GM23338 (cell line): ENCODE measurements around the gene AOPEP. TPM values are rescaled to one million over a fixed set of nuclear protein-coding genes. Genes with fewer than 3 reads are reported as not detected.

Source experiments
- ATAC-seq: fragments of 200-7000 bp; cut with Tn5 transposase; 3 replicates; pipeline ENCODE4 v1.9.1; 2020
- DNase-seq: peaks from one replicate; pipeline ENCODE4 v3.0.0-alpha.2; 2015; ENCODE audit warnings: low spot score
- H2AFZ ChIP-seq: fragments of 200-600 bp; sonication (generic); 2 replicates; pipeline ENCODE4 v1.8.0; 2016; ENCODE audit warnings: antibody characterized with exemption, mild to moderate bottlenecking, moderate library complexity
- H3F3A ChIP-seq: fragments of 200-600 bp; sonication (generic); replicated peaks from 2 replicates; pipeline ENCODE4 v1.8.0; 2017; ENCODE audit warnings: antibody characterized with exemption, mixed run types, low read depth
- H3K27ac ChIP-seq: fragments of 200-600 bp; sonication (generic); 2 replicates; pipeline ENCODE4 v1.6.1; 2016; ENCODE audit warnings: low read depth
- H3K27me3 ChIP-seq: fragments of 200-600 bp; sonication (generic); 2 replicates; pipeline ENCODE4 v1.8.0; 2016; ENCODE audit warnings: mild to moderate bottlenecking, mixed run types, moderate library complexity; ENCODE audit not compliant: insufficient read depth
- H3K36me3 ChIP-seq: fragments of 200-600 bp; sonication (generic); 2 replicates; pipeline ENCODE4 v1.8.0; 2016; ENCODE audit warnings: mild to moderate bottlenecking; ENCODE audit not compliant: insufficient read depth
- H3K4me1 ChIP-seq: fragments of 200-600 bp; sonication (generic); 2 replicates; pipeline ENCODE4 v1.8.0; 2016; ENCODE audit warnings: mild to moderate bottlenecking, moderate library complexity; ENCODE audit not compliant: insufficient read depth
- H3K4me2 ChIP-seq: fragments of 200-600 bp; sonication (generic); 2 replicates; pipeline ENCODE4 v1.7.1; 2017; ENCODE audit warnings: mixed run types
- H3K4me3 ChIP-seq: fragments of 200-600 bp; sonication (generic); 2 replicates; pipeline ENCODE4 v1.6.1; 2016; ENCODE audit warnings: mixed run types
- H3K79me2 ChIP-seq: fragments of 200-600 bp; sonication (generic); replicated peaks from 2 replicates; pipeline ENCODE4 v1.8.0; 2017; ENCODE audit warnings: mild to moderate bottlenecking; ENCODE audit not compliant: insufficient read depth
- H3K9me2 ChIP-seq: fragments of 200-600 bp; sonication (generic); 2 replicates; pipeline ENCODE4 v1.8.0; 2017; ENCODE audit not compliant: insufficient read depth
- H4K20me1 ChIP-seq: fragments of 200-600 bp; sonication (generic); replicated peaks from 2 replicates; pipeline ENCODE4 v1.8.0; 2017; ENCODE audit warnings: mild to moderate bottlenecking; ENCODE audit not compliant: insufficient read depth
- H3K27ac Mint-ChIP-seq: 2 replicates; pipeline ENCODE4 v1.8.0; 2020; ENCODE audit warnings: inconsistent platforms, mild to moderate bottlenecking, moderate library complexity, mixed read lengths
- H3K27me3 Mint-ChIP-seq: 3 replicates; pipeline ENCODE4 v1.8.0; 2022; ENCODE audit warnings: low read depth, mild to moderate bottlenecking, moderate library complexity, mixed read lengths, inconsistent platforms; ENCODE audit not compliant: insufficient read depth, poor library complexity
- H3K36me3 Mint-ChIP-seq: 3 replicates; pipeline ENCODE4 v1.8.0; 2021; ENCODE audit warnings: low read depth, mild to moderate bottlenecking, inconsistent platforms, moderate library complexity, mixed read lengths
- H3K4me1 Mint-ChIP-seq: 3 replicates; pipeline ENCODE4 v1.8.0; 2020; ENCODE audit warnings: mild to moderate bottlenecking, inconsistent platforms, mixed read lengths
- H3K4me3 Mint-ChIP-seq: 3 replicates; pipeline ENCODE4 v1.8.0; 2021; ENCODE audit warnings: moderate library complexity, mild to moderate bottlenecking, inconsistent platforms, mixed read lengths
- H3K9me3 Mint-ChIP-seq: 3 replicates; pipeline ENCODE4 v1.8.0; 2020; ENCODE audit warnings: moderate library complexity, mild to moderate bottlenecking, inconsistent platforms, mixed read lengths
- CREB1 ChIP-seq: fragments of 250-450 bp; sonication (Bioruptor Pico); IDR thresholded peaks from 2 replicates; pipeline ENCODE4 v1.5.0; 2020; ENCODE audit warnings: low read depth, mild to moderate bottlenecking, moderate library complexity
- EZH2 ChIP-seq: fragments of 200-600 bp; sonication (generic); IDR thresholded peaks from one replicate; pipeline ENCODE4 v1.8.0; 2017; ENCODE audit warnings: antibody characterized with exemption, mild to moderate bottlenecking, low read depth; ENCODE audit not compliant: unreplicated experiment
- JUNB ChIP-seq: IDR thresholded peaks from one replicate; pipeline ENCODE4 v1.6.1; 2016; ENCODE audit warnings: antibody characterized with exemption; ENCODE audit not compliant: unreplicated experiment
- POLR2AphosphoS5 ChIP-seq: IDR thresholded peaks from 2 replicates; pipeline ENCODE4 v1.6.1; 2016; ENCODE audit warnings: antibody characterized with exemption, low read depth
- ZNF114 ChIP-seq: fragments of 250-450 bp; sonication (Bioruptor Pico); IDR thresholded peaks from 2 replicates; pipeline ENCODE4 v1.5.0; 2020; ENCODE audit warnings: mild to moderate bottlenecking, moderate library complexity
- polyA plus RNA-seq: library from polyadenylated mRNA; unstranded; fragments of >200 nt; fragmentation: Nextera tagmentation; extraction: Ambion mirVana; gene quantifications from 2 replicates; pipeline ENCODE4 v1.2.1, GENCODE V29; 2016
- total RNA-seq: library from RNA; depleted of rRNA; stranded (reverse); fragments of >200 nt; shearing (Covaris generic); gene quantifications from 2 replicates; pipeline ENCODE4 v1.2.3, GENCODE V29; 2014
- TF ChIP-seq, protein P1 (sequence below), 2 experiments: fragments of 200-600 bp in 1 of 2; sonication (generic) in 1 of 2; conservative IDR thresholded peaks; 2 replicates each; pipeline versions ENCODE4 v1.5.1 to v1.6.1; 2016 to 2017; ENCODE audit warnings: antibody characterized with exemption in 2 of 2, low read depth in 2 of 2, mild to moderate bottlenecking in 2 of 2, moderate library complexity in 1 of 2
- TF ChIP-seq, protein P2 (sequence below): IDR thresholded peaks from 2 replicates; pipeline ENCODE4 v1.6.1; 2016; ENCODE audit warnings: antibody characterized with exemption
- TF ChIP-seq, protein P3 (sequence below): IDR thresholded peaks from one replicate; pipeline ENCODE4 v1.6.1; 2018; ENCODE audit warnings: antibody characterized with exemption; ENCODE audit not compliant: unreplicated experiment

Gene AOPEP
- total and polyA plus RNA-seq, 2 experiments from 2014 or later, result 7.0 to 16.5 TPM

DNA sequence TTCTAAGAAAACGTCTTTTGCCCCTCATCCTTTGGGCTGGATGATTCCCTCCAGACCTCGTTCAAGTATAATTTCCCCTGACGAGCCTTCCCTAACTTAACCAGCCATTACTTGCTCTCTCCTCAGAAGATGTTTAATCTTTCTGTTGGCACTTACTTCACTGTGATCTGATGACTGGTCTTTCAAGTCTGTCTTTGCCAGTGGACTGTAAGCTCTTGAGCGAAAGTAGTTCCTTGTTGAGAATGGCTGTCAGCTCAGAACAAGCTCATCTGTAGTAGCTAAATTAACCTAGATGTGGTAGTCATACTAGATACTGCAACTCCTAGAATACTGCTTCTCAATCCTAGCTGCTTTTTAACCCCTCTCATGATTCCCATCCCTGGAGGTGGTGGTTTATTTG lies 125.0 kb downstream of the AOPEP start (continued):
- TF ChIP-seq, protein P1, sequence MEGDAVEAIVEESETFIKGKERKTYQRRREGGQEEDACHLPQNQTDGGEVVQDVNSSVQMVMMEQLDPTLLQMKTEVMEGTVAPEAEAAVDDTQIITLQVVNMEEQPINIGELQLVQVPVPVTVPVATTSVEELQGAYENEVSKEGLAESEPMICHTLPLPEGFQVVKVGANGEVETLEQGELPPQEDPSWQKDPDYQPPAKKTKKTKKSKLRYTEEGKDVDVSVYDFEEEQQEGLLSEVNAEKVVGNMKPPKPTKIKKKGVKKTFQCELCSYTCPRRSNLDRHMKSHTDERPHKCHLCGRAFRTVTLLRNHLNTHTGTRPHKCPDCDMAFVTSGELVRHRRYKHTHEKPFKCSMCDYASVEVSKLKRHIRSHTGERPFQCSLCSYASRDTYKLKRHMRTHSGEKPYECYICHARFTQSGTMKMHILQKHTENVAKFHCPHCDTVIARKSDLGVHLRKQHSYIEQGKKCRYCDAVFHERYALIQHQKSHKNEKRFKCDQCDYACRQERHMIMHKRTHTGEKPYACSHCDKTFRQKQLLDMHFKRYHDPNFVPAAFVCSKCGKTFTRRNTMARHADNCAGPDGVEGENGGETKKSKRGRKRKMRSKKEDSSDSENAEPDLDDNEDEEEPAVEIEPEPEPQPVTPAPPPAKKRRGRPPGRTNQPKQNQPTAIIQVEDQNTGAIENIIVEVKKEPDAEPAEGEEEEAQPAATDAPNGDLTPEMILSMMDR (conservative IDR thresholded peaks at IDR 0.05; ENCODE audit: low read depth in 2 of 2), result no peak
- TF ChIP-seq EZH2 (no peak), POLR2AphosphoS5 (no peak), CREB1 (CRISPR knock-in tag) (no peak), JUNB (no peak), ZNF114 (CRISPR knock-in tag) (no peak)
- TF ChIP-seq, protein P2, sequence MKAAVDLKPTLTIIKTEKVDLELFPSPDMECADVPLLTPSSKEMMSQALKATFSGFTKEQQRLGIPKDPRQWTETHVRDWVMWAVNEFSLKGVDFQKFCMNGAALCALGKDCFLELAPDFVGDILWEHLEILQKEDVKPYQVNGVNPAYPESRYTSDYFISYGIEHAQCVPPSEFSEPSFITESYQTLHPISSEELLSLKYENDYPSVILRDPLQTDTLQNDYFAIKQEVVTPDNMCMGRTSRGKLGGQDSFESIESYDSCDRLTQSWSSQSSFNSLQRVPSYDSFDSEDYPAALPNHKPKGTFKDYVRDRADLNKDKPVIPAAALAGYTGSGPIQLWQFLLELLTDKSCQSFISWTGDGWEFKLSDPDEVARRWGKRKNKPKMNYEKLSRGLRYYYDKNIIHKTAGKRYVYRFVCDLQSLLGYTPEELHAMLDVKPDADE, result no peak
- TF ChIP-seq, protein P3, sequence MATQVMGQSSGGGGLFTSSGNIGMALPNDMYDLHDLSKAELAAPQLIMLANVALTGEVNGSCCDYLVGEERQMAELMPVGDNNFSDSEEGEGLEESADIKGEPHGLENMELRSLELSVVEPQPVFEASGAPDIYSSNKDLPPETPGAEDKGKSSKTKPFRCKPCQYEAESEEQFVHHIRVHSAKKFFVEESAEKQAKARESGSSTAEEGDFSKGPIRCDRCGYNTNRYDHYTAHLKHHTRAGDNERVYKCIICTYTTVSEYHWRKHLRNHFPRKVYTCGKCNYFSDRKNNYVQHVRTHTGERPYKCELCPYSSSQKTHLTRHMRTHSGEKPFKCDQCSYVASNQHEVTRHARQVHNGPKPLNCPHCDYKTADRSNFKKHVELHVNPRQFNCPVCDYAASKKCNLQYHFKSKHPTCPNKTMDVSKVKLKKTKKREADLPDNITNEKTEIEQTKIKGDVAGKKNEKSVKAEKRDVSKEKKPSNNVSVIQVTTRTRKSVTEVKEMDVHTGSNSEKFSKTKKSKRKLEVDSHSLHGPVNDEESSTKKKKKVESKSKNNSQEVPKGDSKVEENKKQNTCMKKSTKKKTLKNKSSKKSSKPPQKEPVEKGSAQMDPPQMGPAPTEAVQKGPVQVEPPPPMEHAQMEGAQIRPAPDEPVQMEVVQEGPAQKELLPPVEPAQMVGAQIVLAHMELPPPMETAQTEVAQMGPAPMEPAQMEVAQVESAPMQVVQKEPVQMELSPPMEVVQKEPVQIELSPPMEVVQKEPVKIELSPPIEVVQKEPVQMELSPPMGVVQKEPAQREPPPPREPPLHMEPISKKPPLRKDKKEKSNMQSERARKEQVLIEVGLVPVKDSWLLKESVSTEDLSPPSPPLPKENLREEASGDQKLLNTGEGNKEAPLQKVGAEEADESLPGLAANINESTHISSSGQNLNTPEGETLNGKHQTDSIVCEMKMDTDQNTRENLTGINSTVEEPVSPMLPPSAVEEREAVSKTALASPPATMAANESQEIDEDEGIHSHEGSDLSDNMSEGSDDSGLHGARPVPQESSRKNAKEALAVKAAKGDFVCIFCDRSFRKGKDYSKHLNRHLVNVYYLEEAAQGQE, result no peak

DNA sequence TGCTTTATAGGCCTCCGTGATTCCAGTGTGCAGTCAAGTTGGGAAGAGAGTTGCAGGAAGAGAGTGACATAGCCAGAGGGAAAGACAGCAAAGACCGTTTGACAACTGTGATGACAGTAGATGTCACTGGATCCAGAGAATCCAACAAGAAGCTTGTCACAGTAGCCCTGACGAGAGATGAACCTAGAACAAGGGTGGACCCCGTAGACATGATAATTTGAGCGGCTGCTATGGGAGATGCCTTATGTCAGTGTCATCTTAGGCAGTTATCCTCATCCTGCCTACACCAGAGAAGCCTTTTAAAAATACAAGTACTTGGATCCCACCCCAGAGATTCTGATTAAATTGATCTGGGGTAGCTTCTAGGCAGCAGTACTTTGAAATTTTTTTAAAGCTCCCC lies 125.4 kb downstream of the AOPEP start:
- no peak for ATAC-seq
- H3K4me1 Mint-ChIP-seq, result peaks cover 5% of the 10 kb centered on the region; the same call in 1 of the 3 replicates
- no peaks in the 10 kb centered on the region for H3F3A ChIP-seq
- no peaks in the 10 kb centered on the region for H3K9me2 ChIP-seq
- H3K36me3 Mint-ChIP-seq, result no peaks in the 10 kb centered on the region
- H3K79me2 ChIP-seq, result no peaks in the 10 kb centered on the region
- H3K27ac ChIP-seq, result no peak overlapping the region
- no peak for DNase-seq
- H3K4me3 Mint-ChIP-seq, result no peak overlapping the region
- H3K4me1 ChIP-seq, result no peaks in the 10 kb centered on the region
- no peaks in the 10 kb centered on the region for H3K9me3 Mint-ChIP-seq
- H3K27ac Mint-ChIP-seq, result no peak overlapping the region
- no peak overlapping the region for H2AFZ ChIP-seq
- no peak overlapping the region for H3K4me2 ChIP-seq
- H3K27me3 ChIP-seq, result no peaks in the 10 kb centered on the region
- H3K4me3 ChIP-seq, result no peak overlapping the region
- H3K36me3 ChIP-seq, result no peaks in the 10 kb centered on the region
- H4K20me1 ChIP-seq, result peaks cover 5% of the 10 kb centered on the region; the same call in 1 of the 2 replicates
- H3K27me3 Mint-ChIP-seq, result peaks cover 3% of the 10 kb centered on the region
- TF ChIP-seq, protein P2, result no peak
- no peak for TF ChIP-seq CREB1 (CRISPR knock-in tag)
- TF ChIP-seq EZH2, result no peak
- TF ChIP-seq, protein P3, result no peak
- TF ChIP-seq, protein P1 (conservative IDR thresholded peaks at IDR 0.05; ENCODE audit: low read depth in 2 of 2), result no peak
- no peak for TF ChIP-seq ZNF114 (CRISPR knock-in tag)
- no peak for TF ChIP-seq POLR2AphosphoS5
